SK-N-MC (cell line): Measurements from ENCODE around the gene ODC1.

Experiments
- EZH2 ChIP-seq: fragments of 200-600 bp; sonication (generic); IDR thresholded peaks from one replicate; pipeline ENCODE4 v1.6.1; 2017; ENCODE audit warnings: antibody characterized with exemption
- FOXP2 ChIP-seq: optimal IDR thresholded peaks from 2 replicates; pipeline ENCODE3; 2011; ENCODE audit warnings: mild to moderate bottlenecking, moderate library complexity; ENCODE audit not compliant: insufficient read depth; ENCODE audit errors: extremely low read length, control extremely low read depth

DNA sequence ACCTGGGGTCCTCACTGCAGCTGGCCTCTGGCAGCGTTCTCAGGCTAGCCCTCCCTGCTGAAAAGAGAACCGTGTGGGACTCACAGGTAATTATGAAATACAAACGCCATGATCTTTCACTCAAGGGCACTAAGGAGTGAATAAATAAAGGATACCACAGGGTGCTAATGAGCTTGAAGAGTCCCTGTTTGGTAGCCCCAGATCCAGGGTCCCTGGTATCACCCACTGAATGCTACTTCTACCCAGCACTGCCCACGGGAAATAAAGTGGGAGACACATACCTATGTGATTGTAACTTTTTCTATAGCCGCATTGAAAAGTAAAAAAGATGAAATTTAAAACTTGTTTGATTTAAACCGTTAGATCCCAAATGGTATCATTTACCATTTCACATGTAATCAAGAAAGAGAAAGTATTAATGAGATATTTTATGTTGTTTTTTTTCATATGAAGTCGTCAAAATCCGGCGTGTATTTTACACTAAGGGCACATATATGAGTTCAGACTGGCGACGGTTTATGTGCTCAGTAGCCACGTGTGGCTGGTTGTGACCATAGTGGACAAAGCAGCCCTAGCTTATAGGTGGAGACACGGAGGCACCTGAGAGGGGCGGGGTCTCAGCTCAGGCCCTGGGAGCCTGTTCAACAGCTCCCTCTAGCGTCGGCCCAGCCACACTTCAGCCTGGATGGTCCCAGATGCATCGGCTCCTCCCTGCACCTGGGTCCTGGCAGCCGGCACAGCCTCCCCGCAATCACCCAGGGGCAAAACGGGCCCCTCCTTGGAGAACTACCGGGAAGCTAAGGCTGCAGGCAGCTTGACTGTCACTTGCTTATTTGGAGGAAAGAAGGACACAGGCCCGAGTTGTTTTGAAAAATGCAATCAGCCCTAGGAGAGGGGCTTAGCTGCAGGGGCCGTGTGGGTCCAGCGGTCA is 39.2 kb downstream of the ODC1 start:
- TF ChIP-seq EZH2 (no peak), FOXP2 (no peak)
